Fibroblast of mammary gland (primary cell): ENCODE data around the gene TCIRG1.
A peak's percentile ranks its signal among the peaks of the same experiment; 100 is the strongest.

Source experiments
- DNase-seq: peaks from one replicate; pipeline ENCODE4 v3.0.0-alpha.2; 2010; ENCODE audit warnings: low read depth
- H3K4me3 ChIP-seq: 2 replicates; pipeline ENCODE4 v1.5.1; 2011; ENCODE audit warnings: low read depth, mild to moderate bottlenecking, low read length, moderate library complexity; ENCODE audit not compliant: control insufficient read depth
- TF ChIP-seq, protein P1 (sequence below): conservative IDR thresholded peaks from 2 replicates; pipeline ENCODE4 v1.5.1; 2011; ENCODE audit warnings: low read depth, low read length, inconsistent platforms; ENCODE audit not compliant: control insufficient read depth, insufficient read depth

Gene TCIRG1

DNA sequence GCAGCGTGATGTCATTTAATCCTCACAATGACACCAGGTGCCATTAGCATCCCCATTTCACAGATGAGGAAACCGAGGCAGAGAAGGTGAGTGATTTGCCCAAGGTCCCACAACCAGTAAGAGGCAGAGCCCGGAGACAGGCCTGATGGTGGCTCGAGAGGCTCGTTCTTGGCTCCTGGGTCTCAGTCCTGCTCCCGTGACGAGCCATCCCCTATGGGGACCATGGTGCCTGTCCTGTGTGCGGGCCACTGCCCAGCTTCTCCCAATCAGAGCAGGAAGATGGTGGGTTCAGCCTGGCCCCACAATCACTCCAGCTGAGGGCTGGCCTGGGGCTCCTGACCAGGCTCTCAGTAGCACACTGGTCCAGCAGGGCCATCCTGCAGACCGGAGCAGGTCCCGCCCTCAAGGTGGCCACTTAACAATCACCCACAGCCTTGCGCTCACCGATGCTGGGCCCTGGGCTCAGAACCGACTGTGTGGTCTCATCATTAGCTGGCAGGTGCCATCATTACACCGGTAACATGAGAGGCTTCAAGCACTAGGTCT is 25.1 kb upstream of the TCIRG1 start:
- no peak for DNase-seq
- TF ChIP-seq, protein P1, sequence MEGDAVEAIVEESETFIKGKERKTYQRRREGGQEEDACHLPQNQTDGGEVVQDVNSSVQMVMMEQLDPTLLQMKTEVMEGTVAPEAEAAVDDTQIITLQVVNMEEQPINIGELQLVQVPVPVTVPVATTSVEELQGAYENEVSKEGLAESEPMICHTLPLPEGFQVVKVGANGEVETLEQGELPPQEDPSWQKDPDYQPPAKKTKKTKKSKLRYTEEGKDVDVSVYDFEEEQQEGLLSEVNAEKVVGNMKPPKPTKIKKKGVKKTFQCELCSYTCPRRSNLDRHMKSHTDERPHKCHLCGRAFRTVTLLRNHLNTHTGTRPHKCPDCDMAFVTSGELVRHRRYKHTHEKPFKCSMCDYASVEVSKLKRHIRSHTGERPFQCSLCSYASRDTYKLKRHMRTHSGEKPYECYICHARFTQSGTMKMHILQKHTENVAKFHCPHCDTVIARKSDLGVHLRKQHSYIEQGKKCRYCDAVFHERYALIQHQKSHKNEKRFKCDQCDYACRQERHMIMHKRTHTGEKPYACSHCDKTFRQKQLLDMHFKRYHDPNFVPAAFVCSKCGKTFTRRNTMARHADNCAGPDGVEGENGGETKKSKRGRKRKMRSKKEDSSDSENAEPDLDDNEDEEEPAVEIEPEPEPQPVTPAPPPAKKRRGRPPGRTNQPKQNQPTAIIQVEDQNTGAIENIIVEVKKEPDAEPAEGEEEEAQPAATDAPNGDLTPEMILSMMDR = no peak
- H3K4me3 ChIP-seq = no peak overlapping the region

DNA sequence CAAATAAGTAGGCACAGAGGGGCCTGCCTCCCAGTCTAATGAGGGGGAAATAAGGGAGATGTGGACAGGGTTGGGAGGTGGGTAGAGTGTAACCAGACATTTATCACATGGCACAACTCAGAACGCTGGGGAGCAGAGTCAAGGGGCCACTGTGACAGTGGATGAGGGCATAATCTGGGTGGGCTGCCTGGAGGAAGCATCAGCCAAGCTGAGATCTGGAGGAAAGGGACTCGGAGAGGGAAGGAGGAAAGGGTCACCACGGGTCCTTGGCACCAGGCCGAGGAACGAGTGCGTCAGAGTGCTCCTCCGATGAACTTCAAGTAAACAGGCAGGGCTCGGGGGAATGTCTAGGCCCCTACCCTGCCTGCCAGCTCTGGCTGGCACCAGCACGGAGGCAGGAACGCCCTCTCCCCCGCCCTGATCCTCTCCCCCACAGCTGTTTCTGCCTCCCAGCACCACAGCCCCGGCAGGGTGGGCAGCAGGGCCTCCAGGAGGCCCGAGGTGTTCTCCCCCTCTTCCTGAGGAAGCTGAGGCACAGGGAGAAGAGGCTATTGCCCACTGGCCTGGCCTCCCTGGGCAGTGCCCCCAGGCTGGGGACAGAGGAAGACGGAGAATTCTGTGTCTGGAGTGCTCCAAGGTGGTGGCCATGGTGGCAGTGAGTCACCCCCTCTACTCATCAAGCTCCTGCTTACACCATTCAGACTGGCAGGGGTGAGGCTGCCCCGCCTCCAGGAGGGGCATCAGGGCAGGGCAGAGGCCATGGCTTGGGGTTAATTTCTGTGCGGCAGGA is 24.5 kb upstream of the TCIRG1 start:
- no peak overlapping the region for H3K4me3 ChIP-seq
- TF ChIP-seq, protein P1 = no peak
- peak; percentile 88 for DNase-seq

- no peak for DNase-seq
- TF ChIP-seq, protein P1 = no peak
- no peak overlapping the region for H3K4me3 ChIP-seq
These were observed 23.8 kb upstream of the TCIRG1 start for GRCh38 chr11:68014947-68015447.

DNA sequence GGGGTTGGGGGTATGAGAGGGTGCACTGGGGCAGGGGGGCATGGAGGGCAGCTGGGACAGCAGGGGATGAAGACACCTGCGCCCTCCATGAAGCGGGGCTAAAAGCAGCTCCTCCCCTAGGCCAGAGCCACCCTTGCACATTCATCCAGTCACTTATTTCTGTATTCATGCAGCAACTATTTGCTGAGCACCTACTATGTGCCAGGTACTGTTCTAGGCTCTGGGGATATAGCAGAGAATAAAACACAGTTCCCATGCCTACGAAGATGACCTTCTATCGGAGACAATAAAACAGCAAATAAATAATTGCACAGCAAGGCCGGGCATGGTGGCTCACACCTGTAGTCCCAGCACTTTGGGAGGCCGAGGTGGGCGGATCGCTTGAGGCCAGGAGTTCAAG is 23.4 kb upstream of the TCIRG1 start:
- no peak for DNase-seq
- no peak overlapping the region for H3K4me3 ChIP-seq
- TF ChIP-seq, protein P1 = no peak

DNA sequence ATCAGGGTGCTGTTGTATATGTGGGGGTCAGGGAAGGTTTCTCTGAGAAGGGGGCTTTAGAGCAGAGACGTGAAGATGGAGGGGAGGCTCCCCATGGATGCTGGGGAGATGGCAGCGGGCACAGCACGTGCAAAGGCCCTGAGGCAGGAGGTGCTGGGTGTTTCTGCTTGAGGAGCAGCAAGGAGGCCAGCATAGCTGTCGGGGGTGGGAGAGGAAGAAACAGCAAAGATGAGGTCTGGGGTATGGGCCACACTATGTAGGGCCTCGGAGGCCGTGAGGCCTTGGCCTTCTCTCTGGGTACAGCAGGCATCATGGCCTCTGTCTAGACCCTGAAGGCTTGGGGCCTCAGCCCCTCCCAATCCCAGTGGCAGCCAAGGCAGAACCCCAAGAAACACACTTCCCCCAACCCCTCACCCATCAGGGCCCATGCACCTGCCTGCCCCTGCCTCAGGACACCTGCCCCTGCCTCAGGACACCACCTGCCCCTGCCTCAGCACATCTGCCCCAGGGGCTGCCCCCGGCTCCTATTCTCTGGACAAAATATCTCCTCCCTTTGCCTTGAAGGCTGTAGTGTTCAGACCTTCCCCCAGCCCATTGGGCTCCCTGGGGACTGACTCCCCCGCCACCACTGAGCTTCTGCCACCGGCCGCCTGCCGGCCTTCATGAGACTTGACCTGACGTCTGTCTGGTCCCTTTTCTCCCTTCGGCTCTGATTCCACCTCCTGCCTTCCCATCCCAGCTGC is 22.5 kb upstream of the TCIRG1 start:
- no peak for DNase-seq
- TF ChIP-seq, protein P1 = no peak
- no peak overlapping the region for H3K4me3 ChIP-seq

GRCh38 chr11:68016904-68017817 is 21.7 kb upstream of the TCIRG1 start:
- no peak overlapping the region for H3K4me3 ChIP-seq
- no peak for DNase-seq
- TF ChIP-seq, protein P1 = no peak
